Pulmonary artery endothelial cell (primary cell): Measurements from ENCODE around the gene GHITM. TPM values are rescaled to one million over a fixed set of nuclear protein-coding genes. Genes with fewer than 3 reads are reported as not detected.
"Not testable (repeated sequence)": the region's sequence is repeated elsewhere in the genome, so short reads cannot be mapped to it uniquely, and the experiment has no call there.

Experiments
- DNase-seq: peaks from one replicate; pipeline ENCODE4 v3.0.0-alpha.2; 2011; ENCODE audit warnings: low read depth, low spot score
- total RNA-seq: library from RNA; depleted of rRNA; stranded (reverse); fragments of >200 nt; gene quantifications from 2 replicates; pipeline ENCODE4 v1.2.3, GENCODE V29; 2014

GHITM gene
- total RNA-seq, 1 donor from 2014 or later, result 203 TPM

GRCh38 chr10:84176351-84176750 lies 37.0 kb downstream of the GHITM start:
- no peak for DNase-seq

- no peak for DNase-seq
Observed at GRCh38 chr10:84176836-84177474, 37.6 kb downstream of the GHITM start.

DNA sequence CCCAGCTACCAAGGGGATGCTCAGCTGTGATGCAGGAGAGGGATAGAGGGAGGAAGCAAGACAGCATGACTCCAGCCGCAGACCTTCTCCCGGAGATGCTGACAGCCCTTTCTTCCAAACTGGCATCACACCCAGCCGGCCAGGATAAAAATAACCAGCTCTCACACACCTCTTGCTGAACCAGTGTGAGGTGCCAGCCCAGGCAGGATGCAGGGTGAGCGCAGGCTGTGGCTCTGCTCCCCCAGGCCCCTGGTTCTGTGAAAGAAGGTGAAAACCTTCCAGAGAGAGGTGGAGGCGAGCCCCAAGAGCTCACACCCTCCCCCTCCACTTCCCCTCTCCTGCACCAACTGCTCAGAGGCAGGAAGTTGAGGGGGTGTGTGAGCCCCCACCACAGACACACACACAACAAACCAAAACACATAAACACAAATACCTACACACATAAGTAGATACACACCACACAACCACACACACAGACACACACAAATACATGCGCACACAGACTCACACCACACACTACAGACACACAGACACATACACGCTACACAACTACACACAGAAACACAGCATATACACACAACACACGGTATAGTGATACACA lies 38.3 kb downstream of the GHITM start:
- no peak for DNase-seq

GRCh38 chr10:84178160-84178609 lies 38.9 kb downstream of the GHITM start:
- no peak for DNase-seq

- DNase-seq, result no peak
Observed at GRCh38 chr10:84179059-84179710, 39.9 kb downstream of the GHITM start.

- not testable (repeated sequence) for DNase-seq
Observed at GRCh38 chr10:84180386-84180785, 41.1 kb downstream of the GHITM start.

- DNase-seq, result no peak
Observed at GRCh38 chr10:84181631-84182030, 42.3 kb downstream of the GHITM start.

DNA sequence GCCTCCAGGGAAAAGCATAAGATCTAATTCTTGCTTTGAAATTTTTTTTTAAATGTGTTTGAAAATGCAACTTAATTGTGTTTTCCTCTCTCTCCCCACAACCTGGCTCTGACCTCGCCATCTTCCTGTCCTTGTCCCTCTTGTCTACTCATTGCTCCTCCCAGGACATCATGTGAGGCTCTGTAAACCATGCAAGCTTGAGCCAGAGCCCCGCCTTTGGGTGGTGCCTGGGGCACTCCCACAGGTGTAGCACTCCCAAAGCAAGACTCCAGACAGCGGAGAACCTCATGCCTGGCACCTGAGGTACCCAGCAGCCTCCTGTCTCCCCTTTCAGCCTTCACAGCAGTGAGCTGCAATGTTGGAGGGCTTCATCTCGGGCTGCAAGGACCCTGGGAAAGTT lies 45.2 kb downstream of the GHITM start:
- no peak for DNase-seq

DNA sequence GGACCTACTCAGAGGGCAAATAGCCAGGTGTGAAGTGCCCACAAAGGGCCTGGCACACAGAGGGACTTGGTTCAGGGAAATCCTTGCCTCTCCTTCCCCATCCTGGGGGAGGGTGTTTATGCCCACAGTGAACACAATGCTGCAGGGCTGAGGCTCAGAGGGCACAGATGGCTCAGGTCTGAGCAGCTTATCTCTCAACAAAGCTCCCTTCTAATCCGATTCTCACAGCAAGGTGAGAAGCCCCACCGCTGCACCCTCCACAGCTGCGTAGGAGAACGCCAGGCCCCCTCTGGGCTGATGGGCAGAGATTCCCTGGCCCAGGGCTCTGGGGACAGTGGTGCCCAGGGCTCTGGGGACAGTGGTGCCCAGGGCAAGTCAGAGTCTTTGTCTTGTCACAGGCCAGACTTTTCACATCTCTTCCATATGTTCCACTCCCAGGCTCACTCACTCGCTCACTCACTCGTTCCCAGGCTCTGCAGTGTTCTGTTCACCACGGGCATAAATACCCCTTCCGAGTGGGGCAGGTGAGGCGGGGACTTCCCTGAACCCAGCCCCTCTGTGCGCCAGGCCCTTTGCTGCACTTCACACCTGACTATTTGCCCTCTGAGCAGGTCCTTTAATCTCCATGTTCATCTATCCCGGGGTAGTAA lies 46.3 kb downstream of the GHITM start:
- no peak for DNase-seq

GRCh38 chr10:84188815-84189214 lies 49.5 kb downstream of the GHITM start:
- DNase-seq, result no peak

DNA sequence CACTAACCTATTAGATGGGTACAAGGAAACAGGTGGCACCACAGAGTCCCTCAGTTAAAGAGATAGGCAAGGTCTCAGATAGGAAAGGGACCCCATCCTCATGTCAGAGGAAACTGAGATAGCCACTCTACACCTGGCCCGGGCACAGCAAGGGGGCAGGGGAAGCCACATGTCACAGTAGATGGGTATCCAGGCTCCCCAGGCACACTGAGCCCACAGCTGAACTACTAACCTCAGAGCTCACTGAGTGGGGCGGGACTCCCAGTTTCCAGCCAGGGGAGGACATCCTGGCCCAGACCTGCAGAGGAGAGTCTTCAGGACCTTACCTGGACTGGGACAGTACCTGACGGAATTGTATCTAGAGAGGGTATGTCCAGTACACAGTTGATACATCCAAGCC lies 51.3 kb downstream of the GHITM start:
- DNase-seq, result no peak

DNA sequence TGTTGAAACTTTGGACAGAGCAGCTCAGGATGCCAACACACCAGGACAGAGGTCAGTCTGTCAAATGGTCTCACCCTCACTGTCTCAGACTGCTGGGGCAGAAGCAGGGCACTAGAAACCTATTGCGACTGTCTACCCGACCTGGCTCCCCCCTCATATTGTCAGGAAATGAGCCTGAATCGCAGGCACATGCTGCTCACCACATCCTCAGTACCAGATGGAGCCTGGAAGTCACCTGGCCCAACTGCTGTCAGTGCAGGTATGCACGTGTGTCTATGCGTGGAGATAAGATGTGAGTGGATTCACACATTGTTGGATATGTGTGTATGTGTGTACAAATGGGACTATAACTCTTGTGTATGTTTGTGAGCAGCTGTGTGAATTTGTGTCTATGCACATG lies 51.8 kb downstream of the GHITM start:
- no peak for DNase-seq

DNA sequence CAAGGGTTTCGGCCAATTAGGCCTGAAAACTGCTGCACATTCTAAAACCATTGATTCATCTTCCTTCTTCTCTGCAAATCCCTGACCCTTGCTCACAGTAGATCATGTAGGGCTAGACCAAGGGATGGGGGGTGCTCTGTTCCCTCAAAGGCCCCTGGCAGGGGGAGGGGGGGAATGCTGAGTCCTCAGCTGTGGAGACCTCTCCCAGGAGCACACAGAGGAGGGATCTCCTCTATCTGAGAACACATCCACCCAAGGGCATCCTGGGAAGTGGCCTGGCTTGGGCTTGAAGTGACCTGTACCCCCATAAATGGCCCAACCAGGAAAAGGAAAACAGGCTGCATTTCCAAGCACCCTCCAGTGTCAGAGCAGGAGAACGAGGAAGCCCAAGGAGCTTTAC lies 54.0 kb downstream of the GHITM start:
- no peak for DNase-seq

- no peak for DNase-seq
Observed at GRCh38 chr10:84193846-84194423, 54.6 kb downstream of the GHITM start.

DNA sequence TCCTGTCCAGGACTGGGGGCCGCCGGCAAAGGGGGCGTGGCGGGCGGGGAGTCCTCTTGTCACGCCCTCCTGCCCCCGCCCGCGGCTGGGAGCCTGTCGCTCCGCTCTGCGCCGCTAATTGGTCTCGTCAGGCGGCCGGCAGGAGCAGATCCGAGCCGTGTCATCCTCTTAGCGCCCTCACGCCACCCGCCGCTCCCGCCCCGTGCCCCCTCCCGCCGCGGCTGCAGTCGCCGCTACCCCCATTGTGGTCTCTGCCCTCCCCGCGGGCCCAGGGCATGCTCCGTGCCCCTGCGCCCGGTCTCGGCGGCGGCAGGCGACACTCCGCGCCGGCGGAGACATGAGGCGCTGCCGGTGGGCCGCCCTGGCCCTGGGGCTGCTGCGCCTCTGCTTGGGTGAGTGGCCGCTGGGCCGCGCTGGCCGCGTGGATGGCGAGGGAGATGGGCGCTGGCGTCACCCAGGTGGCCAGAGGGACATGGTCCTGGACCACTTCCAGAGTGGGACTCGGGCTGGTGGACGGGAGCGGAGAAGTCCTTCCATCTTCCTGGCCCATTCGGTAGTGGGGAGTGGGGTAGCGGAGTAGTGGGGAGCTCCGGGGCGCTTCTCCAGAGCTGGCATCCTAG lies 55.2 kb downstream of the GHITM start, which contains the start of gene CDHR1:
Gene CDHR1 (plus strand): TSS at position 114 of the 620 bp plus-strand sequence. CDS start 224 bp downstream, at position 338.
- DNase-seq, result no peak

- no peak for DNase-seq
Observed at GRCh38 chr10:84195044-84195830, 55.9 kb downstream of the GHITM start.

DNA sequence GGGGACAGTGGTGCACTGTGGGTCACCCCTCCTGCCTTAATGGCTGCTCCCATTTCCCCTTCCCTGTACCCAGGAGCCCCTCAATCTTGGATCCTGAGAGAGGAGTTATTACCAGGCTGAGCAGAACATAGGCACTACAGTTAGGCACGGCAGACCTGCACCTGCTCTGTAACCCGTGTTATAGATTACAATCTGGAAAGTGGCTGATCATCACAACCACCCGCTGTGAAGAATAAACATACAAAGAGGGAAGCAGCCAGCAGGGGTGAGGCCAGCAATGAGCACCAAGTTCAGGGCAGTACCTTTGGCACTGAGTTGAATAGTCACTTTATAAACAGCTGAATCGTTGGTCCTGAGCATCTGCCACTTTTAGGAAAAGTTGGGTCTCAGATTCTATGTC lies 56.8 kb downstream of the GHITM start:
- no peak for DNase-seq

DNA sequence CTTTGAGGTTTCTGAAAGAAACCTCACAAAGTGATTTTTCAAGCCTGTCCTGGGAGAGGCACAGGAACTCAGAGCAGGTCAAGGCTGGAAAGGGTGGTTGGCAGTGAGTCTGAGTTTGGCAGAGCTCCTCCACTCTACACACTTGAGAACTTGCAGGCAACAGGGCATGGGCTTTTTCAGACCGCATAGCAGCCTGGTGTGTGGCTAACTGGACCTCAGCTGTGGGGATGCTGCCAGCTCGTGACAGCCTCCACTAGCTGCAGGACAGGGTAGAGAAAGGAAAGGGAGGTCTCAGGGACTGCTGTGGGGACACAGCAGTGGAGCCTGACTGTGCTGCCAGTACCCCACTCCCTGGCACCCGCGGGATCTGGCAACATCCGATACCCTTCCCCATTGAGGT lies 57.6 kb downstream of the GHITM start:
- no peak for DNase-seq

GRCh38 chr10:84197643-84198042 lies 58.3 kb downstream of the GHITM start:
- DNase-seq, result no peak

- no peak for DNase-seq
Observed at GRCh38 chr10:84198206-84198915, 59.1 kb downstream of the GHITM start.
